ENCODE measurements around the gene PACS2.
"Not testable (repeated sequence)": the region's sequence is repeated elsewhere in the genome, so short reads cannot be mapped to it uniquely, and the experiment has no call there.

Gene PACS2

GRCh38 chr14:105314287-105315200, at the start of gene PACS2:
PACS2 (plus strand) TSS chr14:105314748; CDS start chr14:105314919, 171 bp downstream.
- peak; percentile 43 for DNase-seq

- no peak for DNase-seq
Measured at GRCh38 chr14:105267820-105268548, 46.6 kb upstream of the PACS2 start.

GRCh38 chr14:105268736-105269354, 45.7 kb upstream of the PACS2 start:
- no peak for DNase-seq

- DNase-seq = no peak
Measured at GRCh38 chr14:105269405-105269804, 45.1 kb upstream of the PACS2 start.

GRCh38 chr14:105271224-105271890, 43.2 kb upstream of the PACS2 start:
- DNase-seq = no peak

GRCh38 chr14:105272623-105273022, 41.9 kb upstream of the PACS2 start:
- no peak for DNase-seq

- DNase-seq = no peak
Measured at GRCh38 chr14:105273062-105273461, 41.5 kb upstream of the PACS2 start.

- no peak for DNase-seq
Measured at GRCh38 chr14:105274637-105275036, 39.9 kb upstream of the PACS2 start.

- no peak for DNase-seq
Measured at GRCh38 chr14:105275267-105275946, 39.1 kb upstream of the PACS2 start.

GRCh38 chr14:105277448-105277847, 37.1 kb upstream of the PACS2 start:
- DNase-seq = not testable (repeated sequence)

GRCh38 chr14:105279642-105280361, 34.7 kb upstream of the PACS2 start:
- no peak for DNase-seq

- no peak for DNase-seq
Measured at GRCh38 chr14:105280525-105280924, 34.0 kb upstream of the PACS2 start.

- no peak for DNase-seq
Measured at GRCh38 chr14:105281371-105282097, 33.0 kb upstream of the PACS2 start.

GRCh38 chr14:105282098-105282725, 32.3 kb upstream of the PACS2 start:
- no peak for DNase-seq

- no peak for DNase-seq
Measured at GRCh38 chr14:105283028-105283427, 31.5 kb upstream of the PACS2 start.

GRCh38 chr14:105283899-105284298, 30.6 kb upstream of the PACS2 start:
- DNase-seq = no peak

- no peak for DNase-seq
Measured at GRCh38 chr14:105285174-105285573, 29.4 kb upstream of the PACS2 start.

GRCh38 chr14:105286759-105287144, 27.8 kb upstream of the PACS2 start:
- DNase-seq = no peak

GRCh38 chr14:105287249-105288102, 27.1 kb upstream of the PACS2 start:
- DNase-seq = no peak

Data from NCI-H2029 (cell line).